ENCODE measurements around the gene OSCP1.

- TF ChIP-seq CTCF (optimal IDR thresholded peaks at IDR 0.05 in 1 of 3, IDR thresholded peaks at IDR 0.05 in 1 of 3, conservative IDR thresholded peaks at IDR 0.05 in 1 of 3; ENCODE audit: extremely low read depth in 1 of 3, insufficient read depth in 2 of 3, low read length in 3 of 3) = no peak
- TF ChIP-seq EZH2 (IDR thresholded peaks at IDR 0.05; ENCODE audit: low read length) = no peak
These were observed 35.8 kb upstream of the OSCP1 start for GRCh38 chr1:36486093-36486438.
